Trophoblast cell (in vitro differentiated cells and primary cell): ENCODE results near the gene RTN4.

Experiments
- DNase-seq, 2 donors: peaks; one replicate each; pipeline ENCODE4 v3.0.0-alpha.2; 2016
- H2AFZ ChIP-seq: 2 replicates; pipeline ENCODE4 v1.6.1; 2013; ENCODE audit warnings: low read length, moderate library complexity, mild to moderate bottlenecking; ENCODE audit not compliant: insufficient read depth, poor library complexity
- H2AK5ac ChIP-seq: 2 replicates; pipeline ENCODE4 v1.6.1; 2013; ENCODE audit warnings: mild to moderate bottlenecking, low read length
- H2BK120ac ChIP-seq: 2 replicates; pipeline ENCODE4 v1.6.1; 2013; ENCODE audit warnings: low read length, mild to moderate bottlenecking, moderate library complexity; ENCODE audit not compliant: insufficient read depth, poor library complexity
- H2BK12ac ChIP-seq: 2 replicates; pipeline ENCODE4 v1.6.1; 2013; ENCODE audit warnings: mild to moderate bottlenecking, low read length, moderate library complexity
- H2BK5ac ChIP-seq: 2 replicates; pipeline ENCODE4 v1.6.1; 2013; ENCODE audit warnings: low read length, low read depth, moderate library complexity, mild to moderate bottlenecking; ENCODE audit not compliant: poor library complexity
- H3K14ac ChIP-seq: 2 replicates; pipeline ENCODE4 v1.6.1; 2013; ENCODE audit warnings: mild to moderate bottlenecking, low read length
- H3K18ac ChIP-seq: 2 replicates; pipeline ENCODE4 v1.6.1; 2013; ENCODE audit warnings: mild to moderate bottlenecking, low read length
- H3K23ac ChIP-seq: 2 replicates; pipeline ENCODE4 v1.6.1; 2013; ENCODE audit warnings: low read length
- H3K27ac ChIP-seq: 2 replicates; pipeline ENCODE4 v1.5.1; 2013; ENCODE audit warnings: low read depth, mild to moderate bottlenecking, inconsistent platforms, low read length, moderate library complexity
- H3K27me3 ChIP-seq: 2 replicates; pipeline ENCODE4 v1.6.1; 2013; ENCODE audit warnings: inconsistent platforms, mild to moderate bottlenecking, low read length, moderate library complexity; ENCODE audit not compliant: insufficient read depth
- H3K36me3 ChIP-seq, 2 experiments: 1 replicate in 1 of 2; 2 replicates in 1 of 2; pipeline ENCODE4 v1.6.1; 2013; ENCODE audit warnings: low read length in 2 of 2, mild to moderate bottlenecking in 2 of 2, moderate library complexity in 1 of 2; ENCODE audit not compliant: insufficient read depth in 2 of 2, control insufficient read depth in 1 of 2
- H3K4ac ChIP-seq: 2 replicates; pipeline ENCODE4 v1.6.1; 2013; ENCODE audit warnings: low read depth, mild to moderate bottlenecking, low read length, moderate library complexity
- H3K4me1 ChIP-seq, 2 experiments: 1 replicate in 1 of 2; 2 replicates in 1 of 2; pipeline ENCODE4 v1.6.1; 2013; ENCODE audit warnings: low read length in 2 of 2, mild to moderate bottlenecking in 2 of 2, moderate library complexity in 1 of 2; ENCODE audit not compliant: insufficient read depth in 2 of 2, control insufficient read depth in 1 of 2
- H3K4me2 ChIP-seq: 2 replicates; pipeline ENCODE4 v1.6.1; 2013; ENCODE audit warnings: inconsistent platforms, mild to moderate bottlenecking, low read length, moderate library complexity
- H3K4me3 ChIP-seq: 2 replicates; pipeline ENCODE4 v1.5.1; 2013; ENCODE audit warnings: mild to moderate bottlenecking, low read depth, low read length, inconsistent platforms
- H3K79me1 ChIP-seq: one replicate; pipeline ENCODE4 v1.6.1; 2013; ENCODE audit warnings: low read length
- H3K79me2 ChIP-seq: 2 replicates; pipeline ENCODE4 v1.6.1; 2013; ENCODE audit warnings: low read length, mild to moderate bottlenecking; ENCODE audit not compliant: control insufficient read depth, insufficient read depth, poor library complexity
- H3K9ac ChIP-seq: 2 replicates; pipeline ENCODE4 v1.6.1; 2013; ENCODE audit warnings: mild to moderate bottlenecking, low read length
- H3K9me3 ChIP-seq: 2 replicates; pipeline ENCODE4 v1.6.1; 2013; ENCODE audit warnings: low read depth, mild to moderate bottlenecking, control low read depth, inconsistent platforms, low read length; ENCODE audit not compliant: insufficient read depth
- H4K12ac ChIP-seq: 2 replicates; pipeline ENCODE4 v1.6.1; 2013; ENCODE audit warnings: low read depth, mild to moderate bottlenecking, low read length, moderate library complexity
- H4K8ac ChIP-seq: 2 replicates; pipeline ENCODE4 v1.6.1; 2013; ENCODE audit warnings: low read depth, mild to moderate bottlenecking, low read length, moderate library complexity
- H4K91ac ChIP-seq: one replicate; pipeline ENCODE4 v1.6.1; 2013; ENCODE audit warnings: low read depth, mild to moderate bottlenecking, low read length, moderate library complexity
- WGBS: extraction: QIAGEN DNeasy Blood & Tissue Kit; methylation state at CpG from one replicate; pipeline ENCODE4 v1.1.7; 2013; ENCODE audit warnings: missing lambda C conversion rate; ENCODE audit not compliant: insufficient read length, insufficient coverage; ENCODE audit errors: extremely low coverage; 5-methylcytosine and 5-hydroxymethylcytosine counted together

RTN4 gene

GRCh38 chr2:55010915-55011314, 39.3 kb downstream of the RTN4 start:
- H2BK120ac ChIP-seq, result no peak overlapping the region
- WGBS, result no CpG with 5 or more reads among the region's 2 CpGs
- no peak overlapping the region for H2BK5ac ChIP-seq
- peaks cover 0 to 6% of the 10 kb centered on the region in 2 experiments for H3K4me1 ChIP-seq
- no peak overlapping the region for H4K91ac ChIP-seq
- H2BK12ac ChIP-seq, result no peak overlapping the region
- H3K36me3 ChIP-seq, result no peaks in the 10 kb centered on the region
- H3K9ac ChIP-seq, result no peak overlapping the region
- no peak overlapping the region for H4K12ac ChIP-seq
- H3K79me1 ChIP-seq, result no peaks in the 10 kb centered on the region
- H3K27me3 ChIP-seq, result no peaks in the 10 kb centered on the region
- H3K4me2 ChIP-seq, result no peak overlapping the region
- no peak overlapping the region for H3K14ac ChIP-seq
- H3K18ac ChIP-seq, result no peak overlapping the region
- no peak overlapping the region for H3K27ac ChIP-seq
- no peaks in the 10 kb centered on the region for H3K9me3 ChIP-seq
- H2AK5ac ChIP-seq, result no peak overlapping the region
- H3K4ac ChIP-seq, result peak overlapping the region; percentile 97
- H2AFZ ChIP-seq, result no peak overlapping the region
- no peak overlapping the region for H3K4me3 ChIP-seq
- no peak overlapping the region for H4K8ac ChIP-seq
- H3K79me2 ChIP-seq, result peaks cover 3% of the 10 kb centered on the region
- no peak overlapping the region for H3K23ac ChIP-seq
- DNase-seq, result no peak

DNA sequence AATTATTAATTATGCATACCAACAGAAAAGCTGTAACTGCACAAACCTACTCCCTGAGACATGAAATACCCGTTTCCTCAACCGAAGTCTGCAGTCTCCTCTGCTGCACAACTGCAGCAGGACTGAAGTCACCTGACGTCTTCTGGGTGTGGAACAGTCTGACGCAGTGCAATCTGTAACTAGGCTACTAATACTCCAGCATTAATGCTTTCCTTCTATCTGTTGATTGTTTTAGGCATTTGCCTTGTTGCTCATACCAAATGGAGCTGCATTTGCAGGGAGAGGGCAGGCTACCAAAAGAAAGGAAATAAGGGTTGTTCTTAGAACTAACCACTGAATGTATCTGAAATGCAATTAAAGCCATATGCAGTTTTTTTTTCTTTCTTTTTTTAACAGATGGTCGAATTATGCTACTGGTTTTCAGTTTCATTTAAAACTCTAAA, 40.1 kb downstream of the RTN4 start:
- no peak overlapping the region for H2AK5ac ChIP-seq
- no peak overlapping the region for H3K23ac ChIP-seq
- no peak overlapping the region for H3K9ac ChIP-seq
- H4K91ac ChIP-seq, result no peak overlapping the region
- H3K4me3 ChIP-seq, result no peak overlapping the region
- peak overlapping the region; percentile 24 for H3K4ac ChIP-seq
- H3K4me1 ChIP-seq, result peaks cover 0 to 6% of the 10 kb centered on the region in 2 experiments
- no peak overlapping the region for H2BK12ac ChIP-seq
- no peaks in the 10 kb centered on the region for H3K79me1 ChIP-seq
- H4K12ac ChIP-seq, result no peak overlapping the region
- H3K36me3 ChIP-seq, result no peaks in the 10 kb centered on the region
- H3K79me2 ChIP-seq, result peaks cover 3% of the 10 kb centered on the region
- H3K4me2 ChIP-seq, result peak overlapping the region; percentile 4
- no peak overlapping the region for H2AFZ ChIP-seq
- no peak overlapping the region for H3K14ac ChIP-seq
- no peaks in the 10 kb centered on the region for H3K27me3 ChIP-seq
- H2BK120ac ChIP-seq, result no peak overlapping the region
- no peak overlapping the region for H3K18ac ChIP-seq
- H2BK5ac ChIP-seq, result no peak overlapping the region
- peak; percentile 67 to 70 for DNase-seq
- H4K8ac ChIP-seq, result no peak overlapping the region
- no CpG with 5 or more reads among the region's 5 CpGs for WGBS
- H3K27ac ChIP-seq, result no peak overlapping the region
- no peaks in the 10 kb centered on the region for H3K9me3 ChIP-seq

DNA sequence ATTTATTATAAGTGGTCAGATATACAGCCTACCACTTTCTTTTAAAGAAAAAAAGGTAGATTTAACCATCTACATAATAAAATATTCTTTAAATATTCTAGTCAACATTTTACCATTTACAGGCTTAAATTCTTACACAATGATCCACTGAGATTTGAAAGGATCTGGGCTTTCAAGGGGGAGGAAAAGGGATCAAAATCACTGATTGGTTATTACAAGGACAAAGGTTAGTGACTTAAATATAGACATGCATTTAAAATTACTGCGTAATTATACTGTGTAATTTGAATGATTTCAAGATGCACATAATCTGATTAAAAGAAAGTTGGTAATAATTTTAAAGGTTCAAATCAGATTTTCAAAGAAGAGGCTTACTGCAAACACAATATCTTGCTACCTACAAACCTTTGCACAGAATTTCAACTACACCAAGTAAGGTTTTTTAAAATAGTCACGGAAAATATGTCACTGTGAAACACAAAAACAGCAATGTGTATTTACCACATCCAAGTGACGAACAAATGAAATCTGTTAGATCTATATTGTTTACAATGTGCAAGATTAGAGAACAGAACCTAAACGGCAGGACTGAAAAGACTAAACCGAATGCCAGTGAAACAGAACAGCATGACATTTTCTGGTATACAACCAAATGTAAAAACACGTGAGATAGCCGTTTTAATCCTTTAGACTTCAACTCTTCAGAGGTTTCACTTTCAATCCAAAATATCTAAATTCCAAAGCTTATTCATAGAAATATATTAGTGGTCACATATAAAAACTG, 40.8 kb downstream of the RTN4 start:
- Histone ChIP-seq H3K23ac (no peak overlapping the region), H3K4me3 (no peak overlapping the region), H3K27ac (no peak overlapping the region), H3K4me1 (peaks cover 0 to 6% of the 10 kb centered on the region in 2 experiments), H3K9ac (no peak overlapping the region), H3K18ac (no peak overlapping the region), H2AK5ac (no peak overlapping the region), H2BK12ac (no peak overlapping the region), H4K12ac (no peak overlapping the region), H2BK120ac (no peak overlapping the region), H3K79me1 (no peaks in the 10 kb centered on the region), H3K36me3 (no peaks in the 10 kb centered on the region), H3K4me2 (no peak overlapping the region), H2BK5ac (no peak overlapping the region), H3K14ac (no peak overlapping the region), H2AFZ (no peak overlapping the region), H3K9me3 (no peaks in the 10 kb centered on the region), H3K79me2 (peaks cover 3% of the 10 kb centered on the region), H4K91ac (no peak overlapping the region), H3K4ac (peak overlapping the region; percentile 62), H4K8ac (no peak overlapping the region), H3K27me3 (no peaks in the 10 kb centered on the region)
- WGBS, result no CpG with 5 or more reads among the region's 7 CpGs
- DNase-seq, result no peak

DNA sequence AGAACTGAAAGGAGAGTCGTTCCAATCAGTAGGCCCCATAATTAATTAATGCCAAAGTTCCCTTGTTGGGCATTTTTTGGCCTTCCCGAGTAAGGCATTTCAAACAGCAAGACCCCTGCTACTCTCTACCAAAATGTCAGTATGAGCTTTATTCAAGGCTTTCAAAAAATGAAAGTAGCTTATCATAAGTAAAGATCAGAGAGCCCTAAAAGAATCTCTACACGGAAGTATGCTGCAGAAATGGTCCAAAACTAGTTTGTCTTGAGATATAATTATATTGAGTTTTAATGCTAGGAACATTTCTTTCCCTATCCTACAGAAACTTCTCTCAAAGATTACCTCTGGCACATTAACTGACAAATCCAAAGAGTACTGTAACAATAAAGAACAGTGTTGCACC, 43.9 kb downstream of the RTN4 start:
- Histone ChIP-seq H2AK5ac (no peak overlapping the region), H3K23ac (no peak overlapping the region), H2BK120ac (no peak overlapping the region), H3K4me2 (no peak overlapping the region), H3K18ac (no peak overlapping the region), H4K12ac (no peak overlapping the region), H3K27me3 (no peaks in the 10 kb centered on the region), H3K79me1 (no peaks in the 10 kb centered on the region), H3K9me3 (no peaks in the 10 kb centered on the region), H4K8ac (no peak overlapping the region), H3K79me2 (peaks cover 5% of the 10 kb centered on the region), H3K36me3 (no peaks in the 10 kb centered on the region), H2BK5ac (no peak overlapping the region), H3K4me1 (peaks cover 0 to 6% of the 10 kb centered on the region in 2 experiments), H3K4ac (no peak overlapping the region), H3K9ac (no peak overlapping the region), H3K14ac (no peak overlapping the region), H3K27ac (no peak overlapping the region), H4K91ac (no peak overlapping the region), H2AFZ (no peak overlapping the region), H3K4me3 (no peak overlapping the region), H2BK12ac (no peak overlapping the region)
- WGBS, result no CpG with 5 or more reads among the region's 3 CpGs
- peak in 1 of 2 donors; percentile 53 for DNase-seq
